Lower leg skin (tissue), 3 donors: ENCODE results near the gene ETNK1.

Experiments used
- POLR2A ChIP-seq, 2 donors: fragments of 450-650 bp; IDR thresholded peaks; one replicate each; pipeline ENCODE4 v1.6.1; 2016 to 2017; ENCODE audit warnings: antibody characterized with exemption in 2 of 2, mild to moderate bottlenecking in 1 of 2, moderate library complexity in 1 of 2
- TF ChIP-seq, protein P1 (sequence below), 3 donors: fragments of 450-650 bp; IDR thresholded peaks; one replicate each; pipeline ENCODE4 v1.5.1; 2016; ENCODE audit warnings: antibody characterized with exemption in 3 of 3, mild to moderate bottlenecking in 3 of 3, moderate library complexity in 2 of 3

DNA sequence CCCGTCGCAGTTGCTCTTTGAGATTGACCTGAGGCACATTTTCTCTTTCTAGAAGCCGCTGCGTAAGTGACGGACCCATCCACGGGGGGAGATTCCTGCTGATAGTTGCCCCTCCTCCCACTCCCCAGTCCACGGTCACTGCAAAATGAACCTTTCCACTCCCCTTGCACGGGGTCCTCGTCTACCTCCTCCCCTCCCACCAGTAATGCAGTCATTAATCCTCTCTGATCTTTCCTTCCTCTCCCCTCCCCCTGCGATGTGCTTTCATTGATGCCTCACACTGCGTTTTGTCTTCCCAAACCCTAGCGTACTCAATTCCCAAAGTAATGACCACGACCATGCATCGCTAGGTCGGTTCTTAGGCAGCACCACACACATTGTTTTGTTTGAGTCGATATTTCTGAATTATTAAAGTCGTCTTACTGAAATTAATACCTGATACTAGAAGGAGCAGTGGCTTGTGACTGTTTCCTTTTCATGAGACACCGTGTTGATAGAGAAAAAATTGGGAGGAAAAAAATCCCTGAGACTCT lies 857 bp downstream of the ETNK1 start:
- TF ChIP-seq, protein P1, sequence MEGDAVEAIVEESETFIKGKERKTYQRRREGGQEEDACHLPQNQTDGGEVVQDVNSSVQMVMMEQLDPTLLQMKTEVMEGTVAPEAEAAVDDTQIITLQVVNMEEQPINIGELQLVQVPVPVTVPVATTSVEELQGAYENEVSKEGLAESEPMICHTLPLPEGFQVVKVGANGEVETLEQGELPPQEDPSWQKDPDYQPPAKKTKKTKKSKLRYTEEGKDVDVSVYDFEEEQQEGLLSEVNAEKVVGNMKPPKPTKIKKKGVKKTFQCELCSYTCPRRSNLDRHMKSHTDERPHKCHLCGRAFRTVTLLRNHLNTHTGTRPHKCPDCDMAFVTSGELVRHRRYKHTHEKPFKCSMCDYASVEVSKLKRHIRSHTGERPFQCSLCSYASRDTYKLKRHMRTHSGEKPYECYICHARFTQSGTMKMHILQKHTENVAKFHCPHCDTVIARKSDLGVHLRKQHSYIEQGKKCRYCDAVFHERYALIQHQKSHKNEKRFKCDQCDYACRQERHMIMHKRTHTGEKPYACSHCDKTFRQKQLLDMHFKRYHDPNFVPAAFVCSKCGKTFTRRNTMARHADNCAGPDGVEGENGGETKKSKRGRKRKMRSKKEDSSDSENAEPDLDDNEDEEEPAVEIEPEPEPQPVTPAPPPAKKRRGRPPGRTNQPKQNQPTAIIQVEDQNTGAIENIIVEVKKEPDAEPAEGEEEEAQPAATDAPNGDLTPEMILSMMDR (IDR thresholded peaks at IDR 0.05) = no peak
- no peak for TF ChIP-seq POLR2A (IDR thresholded peaks at IDR 0.05)
